Stimulated activated effector memory CD8-positive, alpha-beta T cell treated with anti-CD3 and anti-CD28 coated beads, Interleukin-12 subunit alpha, Interleukin-12 subunit beta, amount 100 ng/mL, for 72 hours (primary cell): ENCODE data around the gene SGIP1.

Experiments
- ATAC-seq: fragments of 150-1000 bp; cut with Tn5 transposase; 2 replicates; pipeline ENCODE4 v1.10.0; 2021
- DNase-seq, 2 donors: peaks; one replicate each; pipeline ENCODE4 v3.0.0; 2021 to 2022; ENCODE audit warnings: low spot score in 2 of 2
- H3K27ac Mint-ChIP-seq: one replicate; pipeline ENCODE4 v1.8.0; 2022; ENCODE audit warnings: mild to moderate bottlenecking, mixed read lengths
- H3K36me3 Mint-ChIP-seq: one replicate; pipeline ENCODE4 v1.8.0; 2022; ENCODE audit warnings: mild to moderate bottlenecking, mixed read lengths
- H3K4me1 Mint-ChIP-seq: one replicate; pipeline ENCODE4 v1.8.0; 2022; ENCODE audit warnings: mixed read lengths
- H3K4me3 Mint-ChIP-seq: one replicate; pipeline ENCODE4 v1.8.0; 2022; ENCODE audit warnings: mild to moderate bottlenecking, mixed read lengths
- H3K9me3 Mint-ChIP-seq: one replicate; pipeline ENCODE4 v1.8.0; 2022; ENCODE audit warnings: mixed read lengths

Gene SGIP1

DNA sequence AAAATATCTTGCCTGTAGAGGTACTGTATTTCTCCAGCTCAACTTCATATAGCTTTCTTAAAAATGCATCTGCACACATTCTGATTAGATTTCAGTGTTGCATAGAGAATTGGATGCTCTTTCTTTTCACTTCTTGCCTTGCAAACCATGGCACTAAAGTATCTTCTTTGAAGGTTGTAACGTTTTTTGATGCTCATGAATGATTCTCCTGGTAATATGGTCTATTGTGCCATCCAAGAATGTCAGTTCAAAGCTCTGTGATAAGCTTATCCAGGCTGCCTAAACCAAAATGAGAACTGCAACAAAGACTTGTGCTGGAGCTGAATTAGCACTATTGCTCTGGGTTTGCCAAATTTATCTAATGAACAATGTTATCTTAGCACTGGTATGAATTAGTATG lies 1.9 kb downstream of the SGIP1 start:
- no peak overlapping the region for H3K27ac Mint-ChIP-seq
- H3K9me3 Mint-ChIP-seq, result no peaks in the 10 kb centered on the region

GRCh38 chr1:66537718-66538117 lies 3.8 kb downstream of the SGIP1 start:
- no peak overlapping the region for H3K27ac Mint-ChIP-seq
- no peak for DNase-seq

More for the DNA sequence above, 1.9 kb downstream of the SGIP1 start:
- H3K4me1 Mint-ChIP-seq, result peaks cover 18% of the 10 kb centered on the region
- no peak for ATAC-seq
- no peaks in the 10 kb centered on the region for H3K36me3 Mint-ChIP-seq
- DNase-seq, result no peak
- H3K4me3 Mint-ChIP-seq, result no peak overlapping the region

DNA sequence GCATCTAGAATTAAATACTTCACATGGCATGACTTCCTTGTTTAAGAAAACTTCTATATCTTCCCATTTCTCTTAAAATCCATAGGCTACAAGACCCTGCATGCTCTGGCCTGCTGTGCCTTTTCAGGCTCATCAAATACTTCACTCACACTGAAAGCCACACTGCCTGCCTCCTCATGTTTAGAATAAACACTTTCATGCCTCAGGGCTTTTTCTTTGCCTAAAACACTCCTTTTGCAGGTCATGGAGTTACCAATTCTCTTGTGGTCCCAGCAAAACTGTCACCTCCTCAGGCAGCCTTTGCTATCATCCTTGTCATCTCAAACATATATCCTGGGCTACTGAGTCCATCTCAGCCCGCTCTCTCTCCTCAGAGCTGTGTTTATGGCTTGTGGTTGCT lies 5.5 kb downstream of the SGIP1 start:
- no peak for ATAC-seq
- Mint-ChIP-seq H3K36me3 (no peaks in the 10 kb centered on the region), H3K9me3 (no peaks in the 10 kb centered on the region), H3K4me3 (no peak overlapping the region), H3K4me1 (no peaks in the 10 kb centered on the region), H3K27ac (no peak overlapping the region)
- no peak for DNase-seq

More at GRCh38 chr1:66537718-66538117, 3.8 kb downstream of the SGIP1 start:
- Mint-ChIP-seq H3K36me3 (no peaks in the 10 kb centered on the region), H3K9me3 (no peaks in the 10 kb centered on the region), H3K4me3 (no peak overlapping the region), H3K4me1 (peaks cover 14% of the 10 kb centered on the region)
- no peak for ATAC-seq

DNA sequence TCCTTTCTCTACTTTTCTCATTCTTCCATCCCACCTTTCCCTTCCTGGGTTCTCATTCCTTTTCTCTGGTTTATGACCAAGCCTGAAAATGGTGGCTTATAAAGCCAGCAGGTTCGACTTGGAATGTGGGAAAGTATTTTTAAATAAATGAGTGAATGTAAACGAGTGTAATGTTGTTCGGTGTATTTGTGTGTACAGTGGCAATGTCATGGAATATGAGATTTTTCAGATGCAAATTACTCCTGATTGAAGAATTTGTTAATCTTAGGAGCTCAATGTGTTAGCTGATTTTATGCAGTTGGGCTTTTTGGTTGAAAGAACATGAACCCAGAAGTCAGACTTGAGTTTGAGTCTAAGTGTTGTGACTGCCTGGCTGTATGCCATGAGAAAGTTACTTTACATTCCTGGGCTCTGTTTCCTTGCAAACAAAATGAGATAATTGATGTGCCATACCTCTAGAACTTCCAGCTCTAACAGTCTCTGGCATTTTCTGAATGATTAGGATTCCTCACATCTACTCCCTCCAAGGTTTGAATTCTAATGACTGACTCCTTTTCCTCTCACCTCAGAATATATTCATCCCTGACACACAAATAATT lies 6.6 kb downstream of the SGIP1 start:
- ATAC-seq (no peak), DNase-seq (no peak)
- no peak overlapping the region for H3K4me3 Mint-ChIP-seq
- H3K4me1 Mint-ChIP-seq, result no peaks in the 10 kb centered on the region
- H3K27ac Mint-ChIP-seq, result no peak overlapping the region
- H3K9me3 Mint-ChIP-seq, result no peaks in the 10 kb centered on the region
- H3K36me3 Mint-ChIP-seq, result no peaks in the 10 kb centered on the region

GRCh38 chr1:66542314-66542713 lies 8.4 kb downstream of the SGIP1 start:
- H3K36me3 Mint-ChIP-seq, result no peaks in the 10 kb centered on the region

GRCh38 chr1:66542811-66543767 lies 9.1 kb downstream of the SGIP1 start:
- no peak overlapping the region for H3K27ac Mint-ChIP-seq
- no peaks in the 10 kb centered on the region for H3K4me1 Mint-ChIP-seq
- no peak overlapping the region for H3K4me3 Mint-ChIP-seq
- ATAC-seq (no peak), DNase-seq (no peak)
- H3K9me3 Mint-ChIP-seq, result no peaks in the 10 kb centered on the region
- no peaks in the 10 kb centered on the region for H3K36me3 Mint-ChIP-seq

More at GRCh38 chr1:66542314-66542713, 8.4 kb downstream of the SGIP1 start:
- no peak for ATAC-seq
- Mint-ChIP-seq H3K4me3 (no peak overlapping the region), H3K9me3 (no peaks in the 10 kb centered on the region), H3K27ac (no peak overlapping the region), H3K4me1 (no peaks in the 10 kb centered on the region)
- no peak for DNase-seq

DNA sequence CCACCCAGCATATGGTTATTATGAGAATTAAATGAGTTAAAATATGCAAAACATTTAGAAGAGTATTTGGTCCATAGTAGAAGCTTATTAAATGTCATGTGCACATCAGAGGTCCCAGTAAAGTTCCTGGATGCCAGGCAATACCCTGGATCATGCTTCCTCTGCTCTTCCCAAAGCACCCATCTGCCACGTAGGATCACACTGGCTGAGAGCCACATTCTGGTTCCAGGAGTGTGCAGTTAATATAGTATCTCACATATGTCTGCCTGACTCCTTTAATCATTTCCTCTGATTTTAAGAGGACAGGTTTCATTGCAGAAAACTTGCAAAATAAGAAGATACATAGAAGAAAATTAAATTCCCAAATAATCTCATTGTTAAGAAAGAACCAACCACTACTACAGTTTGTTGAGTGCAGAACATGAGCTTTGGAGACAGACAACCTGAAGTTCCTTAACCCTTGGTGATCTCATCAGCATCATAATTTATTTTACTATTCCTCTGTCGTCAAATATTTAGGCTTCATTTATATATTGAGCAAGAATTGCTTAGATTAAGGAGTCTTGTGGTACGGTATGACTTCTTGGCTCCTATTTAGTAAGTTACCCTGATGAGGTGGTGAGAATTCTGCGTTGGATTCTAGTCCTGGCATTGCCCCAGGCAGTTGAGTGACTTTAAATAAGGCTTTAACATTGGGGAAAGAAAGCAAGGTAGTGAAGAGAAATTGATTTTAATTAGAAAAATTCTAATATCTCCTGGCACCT lies 12.3 kb downstream of the SGIP1 start:
- H3K27ac Mint-ChIP-seq, result no peak overlapping the region
- no peak overlapping the region for H3K4me3 Mint-ChIP-seq
- H3K36me3 Mint-ChIP-seq, result no peaks in the 10 kb centered on the region
- no peaks in the 10 kb centered on the region for H3K4me1 Mint-ChIP-seq
- ATAC-seq, result no peak
- no peaks in the 10 kb centered on the region for H3K9me3 Mint-ChIP-seq
- DNase-seq, result no peak

DNA sequence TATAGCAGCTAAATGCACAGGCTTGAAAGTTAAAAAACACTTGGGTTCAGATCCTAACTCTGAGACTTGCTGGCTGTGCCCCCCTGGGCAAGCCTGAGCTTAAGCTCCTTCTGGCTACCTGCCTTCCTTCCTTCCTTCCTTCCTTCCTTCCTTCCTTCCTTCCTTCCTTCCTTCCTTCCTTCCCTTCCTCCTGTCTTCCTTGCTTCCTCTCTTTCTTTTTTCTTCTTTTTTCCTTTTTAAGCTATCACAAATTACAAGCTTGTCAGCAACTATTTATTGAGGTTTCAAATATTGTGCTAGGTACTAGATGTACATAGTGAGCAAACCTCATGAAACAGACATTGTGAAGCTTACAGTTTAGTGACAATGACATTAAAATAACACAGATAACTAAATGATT lies 15.1 kb downstream of the SGIP1 start:
- H3K4me3 Mint-ChIP-seq, result no peak overlapping the region
- no peaks in the 10 kb centered on the region for H3K9me3 Mint-ChIP-seq
- no peak overlapping the region for H3K27ac Mint-ChIP-seq
- ATAC-seq (no peak), DNase-seq (no peak)
- no peaks in the 10 kb centered on the region for H3K4me1 Mint-ChIP-seq
- no peaks in the 10 kb centered on the region for H3K36me3 Mint-ChIP-seq

DNA sequence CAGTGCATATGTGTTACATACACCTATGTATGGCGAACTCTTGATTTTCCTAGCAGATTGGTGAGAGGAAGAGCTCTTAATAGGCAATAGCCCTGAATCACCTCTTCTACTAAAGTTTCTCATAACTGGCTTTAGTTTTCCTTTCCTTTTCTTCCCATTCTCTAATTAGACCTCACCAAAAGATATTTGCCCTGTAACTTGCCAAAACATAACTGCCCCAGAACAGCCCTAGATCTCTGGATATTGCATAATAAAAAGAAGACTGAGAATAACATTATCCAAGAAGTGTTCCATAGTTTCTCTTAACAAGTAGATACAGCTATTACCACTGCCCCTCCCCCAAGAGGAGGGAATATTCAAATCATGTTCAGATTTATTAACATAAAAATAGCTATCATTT lies 16.3 kb downstream of the SGIP1 start:
- Mint-ChIP-seq H3K4me1 (no peaks in the 10 kb centered on the region), H3K4me3 (no peak overlapping the region), H3K27ac (no peak overlapping the region), H3K36me3 (no peaks in the 10 kb centered on the region), H3K9me3 (no peaks in the 10 kb centered on the region)
- no peak for ATAC-seq
- DNase-seq, result no peak

DNA sequence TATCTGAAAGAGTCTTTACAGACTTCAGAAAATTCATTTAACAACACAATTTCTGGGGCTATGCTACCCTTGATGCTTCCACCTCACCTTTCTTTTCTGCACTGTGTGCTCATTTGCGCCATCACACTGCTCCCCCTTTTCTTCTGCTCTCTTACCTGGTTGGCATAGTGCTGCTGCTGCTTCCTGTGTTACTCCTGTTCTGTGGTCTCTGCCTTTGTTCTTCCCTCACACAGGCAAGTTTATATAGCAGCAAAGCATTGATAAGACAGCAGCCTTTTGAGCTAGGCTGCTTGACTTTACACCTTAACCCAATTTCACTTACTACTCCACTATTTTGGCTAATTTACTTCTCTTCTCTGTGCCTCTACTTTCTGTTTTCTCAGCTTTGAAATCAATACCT lies 18.3 kb downstream of the SGIP1 start:
- Mint-ChIP-seq H3K9me3 (no peaks in the 10 kb centered on the region), H3K4me1 (no peaks in the 10 kb centered on the region), H3K27ac (no peak overlapping the region), H3K36me3 (no peaks in the 10 kb centered on the region), H3K4me3 (no peak overlapping the region)
- no peak for DNase-seq
- no peak for ATAC-seq

GRCh38 chr1:66552829-66553228 lies 18.9 kb downstream of the SGIP1 start:
- H3K4me1 Mint-ChIP-seq, result no peaks in the 10 kb centered on the region
- H3K27ac Mint-ChIP-seq, result no peak overlapping the region
- no peak overlapping the region for H3K4me3 Mint-ChIP-seq
- no peak for DNase-seq
- ATAC-seq, result no peak
- H3K9me3 Mint-ChIP-seq, result no peaks in the 10 kb centered on the region
- H3K36me3 Mint-ChIP-seq, result no peaks in the 10 kb centered on the region

DNA sequence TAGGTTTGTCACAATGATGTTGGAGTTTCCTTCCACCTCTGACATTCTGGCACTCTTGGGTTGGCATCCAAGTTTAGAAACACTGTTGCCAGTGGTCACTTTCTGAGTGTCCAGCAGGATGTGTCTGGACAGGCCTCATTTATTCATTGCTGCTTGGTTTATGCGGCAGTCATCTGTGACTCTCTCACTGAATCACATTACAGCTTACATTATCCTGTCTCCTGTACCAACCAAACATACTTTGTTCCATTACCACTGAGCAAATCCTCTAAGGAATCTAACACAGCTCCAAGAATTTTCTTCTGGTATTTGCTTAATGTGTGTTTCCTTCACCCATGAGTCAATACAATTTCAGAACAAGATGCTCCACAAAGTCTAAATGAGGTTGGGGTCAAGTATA lies 19.9 kb downstream of the SGIP1 start:
- DNase-seq, result no peak
- no peak for ATAC-seq
- H3K9me3 Mint-ChIP-seq, result no peaks in the 10 kb centered on the region
- no peaks in the 10 kb centered on the region for H3K4me1 Mint-ChIP-seq
- no peak overlapping the region for H3K4me3 Mint-ChIP-seq
- no peaks in the 10 kb centered on the region for H3K36me3 Mint-ChIP-seq
- H3K27ac Mint-ChIP-seq, result no peak overlapping the region

DNA sequence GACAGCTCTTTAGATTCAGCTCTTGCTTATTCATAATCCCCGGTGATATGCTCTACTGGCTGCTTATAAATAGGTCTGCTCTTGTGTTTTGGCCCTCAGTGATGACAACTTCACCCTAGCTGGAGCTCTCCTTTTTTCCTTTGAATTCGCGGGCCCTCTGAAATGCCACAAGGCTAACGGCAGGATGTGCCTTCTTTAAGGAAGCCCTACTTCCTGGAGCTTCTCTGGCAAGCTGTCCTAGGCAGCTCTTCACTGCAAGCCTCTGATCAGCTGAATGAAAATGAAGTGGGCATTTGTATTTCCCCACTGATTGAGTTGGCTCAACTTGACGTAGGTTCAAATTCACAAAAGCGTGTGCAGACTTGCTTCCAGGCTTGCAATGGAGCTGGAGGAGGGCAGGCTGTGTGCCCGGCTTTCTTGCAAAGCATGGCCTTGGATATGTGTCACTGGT lies 22.2 kb downstream of the SGIP1 start:
- Mint-ChIP-seq H3K9me3 (no peaks in the 10 kb centered on the region), H3K36me3 (no peaks in the 10 kb centered on the region), H3K4me1 (no peaks in the 10 kb centered on the region), H3K4me3 (no peak overlapping the region), H3K27ac (no peak overlapping the region)
- DNase-seq (no peak), ATAC-seq (no peak)

- no peak overlapping the region for H3K4me3 Mint-ChIP-seq
- H3K27ac Mint-ChIP-seq, result no peak overlapping the region
- H3K4me1 Mint-ChIP-seq, result no peaks in the 10 kb centered on the region
- DNase-seq (no peak), ATAC-seq (no peak)
- no peaks in the 10 kb centered on the region for H3K36me3 Mint-ChIP-seq
- no peaks in the 10 kb centered on the region for H3K9me3 Mint-ChIP-seq
These were observed 23.2 kb downstream of the SGIP1 start for GRCh38 chr1:66557157-66557556.

DNA sequence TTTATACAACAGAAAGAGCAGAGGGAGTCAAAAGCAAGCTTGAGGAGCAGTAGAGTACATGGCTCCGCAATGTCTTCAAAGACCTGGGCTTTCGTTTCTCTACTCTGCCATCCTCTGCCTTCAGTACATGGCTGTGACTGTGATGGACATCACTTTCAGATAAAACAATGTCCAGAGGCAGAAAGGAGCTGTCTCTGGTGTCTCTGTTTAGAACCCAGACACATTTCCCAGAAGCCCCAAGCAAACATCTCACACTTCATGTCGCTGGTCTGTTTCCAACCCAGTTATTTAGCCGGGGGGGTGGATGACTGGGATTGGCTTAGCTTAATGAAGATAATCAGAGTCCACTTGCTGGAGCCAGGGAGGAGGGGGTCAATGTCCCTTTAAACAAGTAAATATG lies 25.6 kb downstream of the SGIP1 start:
- H3K9me3 Mint-ChIP-seq, result no peaks in the 10 kb centered on the region
- no peaks in the 10 kb centered on the region for H3K36me3 Mint-ChIP-seq
- ATAC-seq, result no peak
- no peak overlapping the region for H3K4me3 Mint-ChIP-seq
- H3K27ac Mint-ChIP-seq, result no peak overlapping the region
- no peak for DNase-seq
- no peaks in the 10 kb centered on the region for H3K4me1 Mint-ChIP-seq
